HG02981 (cell line): ENCODE measurements around the gene PLCD3.

Experiments
- ATAC-seq: cut with Tn5 transposase; IDR thresholded peaks from one replicate; pipeline ENCODE4 v1.9.1; 2021; ENCODE audit warnings: mild to moderate bottlenecking, moderate library complexity; ENCODE audit not compliant: unreplicated experiment

PLCD3 gene

DNA sequence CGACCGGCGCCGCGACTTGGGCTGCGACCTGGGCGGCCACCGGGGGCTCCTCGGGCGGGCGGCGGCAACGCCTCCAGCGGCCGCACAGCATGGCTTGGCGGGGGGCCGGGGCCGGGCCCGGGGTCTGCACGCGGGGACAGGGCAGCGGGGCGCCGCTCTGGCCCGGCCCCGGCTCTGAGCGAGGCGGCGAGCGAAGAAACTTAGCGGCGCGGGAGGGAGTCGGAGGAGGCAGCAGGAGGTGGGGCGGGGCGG, at the start of gene PLCD3:
Gene PLCD3, minus strand, starts transcription at position 196 of the 252 bp plus-strand sequence. Its CDS starts 105 bp downstream, at position 91.
- no peak for ATAC-seq

- ATAC-seq = no peak
Observed at GRCh38 chr17:45177563-45177962, 45.2 kb upstream of the PLCD3 start.

- ATAC-seq = no peak
Observed at GRCh38 chr17:45175759-45176115, 43.4 kb upstream of the PLCD3 start.

DNA sequence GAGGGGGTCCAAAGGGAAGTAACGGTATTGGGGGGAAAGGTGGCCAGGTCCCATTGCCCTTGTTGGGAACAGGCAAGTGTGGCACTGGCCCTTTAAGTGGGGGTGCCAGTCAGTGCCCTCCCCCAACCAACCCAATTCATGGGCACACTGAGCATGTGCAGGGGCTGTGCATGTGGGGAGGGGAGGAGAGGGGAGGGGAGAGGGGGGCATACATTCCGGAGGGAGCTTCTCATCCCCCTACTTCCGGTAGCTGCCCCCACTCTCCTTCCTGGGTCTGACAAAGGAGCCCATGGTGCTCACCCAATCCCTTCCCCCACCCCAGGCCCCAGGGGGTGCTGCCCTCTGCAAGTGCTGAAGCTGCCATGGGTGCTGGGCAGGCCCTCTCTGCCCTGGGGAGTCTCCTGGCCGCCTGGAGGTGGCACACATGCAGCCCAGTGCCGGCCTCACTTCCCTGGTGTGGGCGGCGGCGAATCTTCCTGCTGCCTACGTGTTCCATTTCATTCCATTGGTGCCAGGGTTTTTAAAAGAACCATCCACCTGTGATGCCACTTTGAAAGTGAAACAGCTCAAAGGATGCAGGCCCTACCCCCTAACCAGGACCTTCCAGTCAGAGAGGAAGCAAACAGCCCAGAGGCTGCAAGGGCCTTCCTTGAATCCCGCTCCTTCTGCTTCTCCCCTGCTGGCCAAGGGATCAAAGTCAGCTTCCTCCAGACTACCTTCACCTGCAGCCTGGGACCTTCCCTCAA, 40.4 kb upstream of the PLCD3 start:
- no peak for ATAC-seq

GRCh38 chr17:45172232-45172540, 39.9 kb upstream of the PLCD3 start:
- no peak for ATAC-seq

DNA sequence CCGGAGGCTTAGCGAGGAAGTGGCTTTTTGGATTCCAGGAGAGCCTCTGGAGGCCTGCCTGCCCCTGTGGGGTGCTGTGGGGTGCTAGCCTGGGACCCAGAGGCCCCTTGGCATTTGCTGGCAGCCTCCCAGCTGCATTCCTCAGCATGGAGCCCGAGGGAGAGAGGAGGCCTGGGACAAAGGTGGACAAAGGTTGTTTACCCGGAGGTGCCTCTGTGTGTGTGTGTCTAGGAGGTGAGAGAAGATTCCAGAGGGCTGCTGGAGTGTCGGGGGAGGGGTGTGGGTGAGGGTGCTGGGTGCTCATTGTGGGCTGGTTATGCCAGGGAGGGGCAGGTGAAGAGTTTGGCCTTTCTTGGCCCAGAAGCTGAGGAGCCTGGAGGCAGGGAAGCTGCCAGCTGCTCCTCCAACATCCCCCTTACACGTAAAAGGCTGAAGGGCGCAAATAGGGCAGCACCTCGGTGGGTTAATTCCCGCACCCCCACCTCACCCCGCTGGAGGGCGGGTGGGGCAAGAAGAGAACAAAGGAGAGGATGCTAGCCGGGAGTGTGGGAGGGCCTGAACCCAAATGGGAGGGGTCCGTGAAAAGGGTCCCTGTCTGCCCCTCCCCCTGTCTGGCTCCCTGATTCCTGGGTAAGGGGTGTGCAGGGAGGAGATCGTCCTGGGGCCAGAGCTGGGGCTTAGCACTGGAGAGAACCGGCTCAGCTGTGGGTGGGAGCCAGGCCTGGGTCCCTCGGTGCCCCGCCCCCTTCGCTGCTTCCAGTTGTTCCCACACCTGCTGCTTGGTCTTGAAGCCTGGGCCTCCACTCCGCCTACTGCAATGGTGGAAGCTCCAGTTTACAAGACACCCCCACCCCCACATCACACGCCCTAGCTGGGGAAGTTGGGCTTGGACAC, 39.3 kb upstream of the PLCD3 start:
- no peak for ATAC-seq

DNA sequence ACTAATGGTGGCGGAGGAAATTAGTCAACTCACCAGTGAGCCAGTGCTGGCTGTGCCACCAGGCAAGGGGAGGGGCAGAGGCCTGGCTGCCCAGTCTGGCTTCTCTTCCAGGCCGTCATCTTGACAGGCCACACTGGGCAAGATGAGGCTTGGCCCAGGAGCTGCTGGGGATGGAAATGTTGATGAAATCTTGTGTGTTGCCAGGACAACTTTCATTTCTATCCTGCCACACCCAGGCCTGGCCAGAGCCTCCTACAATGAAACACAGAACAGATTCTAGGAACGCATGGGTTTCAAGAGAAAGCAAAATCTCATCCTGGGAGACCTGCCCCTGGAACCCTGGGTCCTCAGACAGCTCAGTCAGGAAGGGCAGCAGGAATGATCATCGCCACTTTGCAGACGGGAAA, 38.6 kb upstream of the PLCD3 start:
- no peak for ATAC-seq

- no peak for ATAC-seq
Observed at GRCh38 chr17:45170280-45170930, 38.1 kb upstream of the PLCD3 start.

GRCh38 chr17:45168991-45169752, 36.9 kb upstream of the PLCD3 start:
- no peak for ATAC-seq

DNA sequence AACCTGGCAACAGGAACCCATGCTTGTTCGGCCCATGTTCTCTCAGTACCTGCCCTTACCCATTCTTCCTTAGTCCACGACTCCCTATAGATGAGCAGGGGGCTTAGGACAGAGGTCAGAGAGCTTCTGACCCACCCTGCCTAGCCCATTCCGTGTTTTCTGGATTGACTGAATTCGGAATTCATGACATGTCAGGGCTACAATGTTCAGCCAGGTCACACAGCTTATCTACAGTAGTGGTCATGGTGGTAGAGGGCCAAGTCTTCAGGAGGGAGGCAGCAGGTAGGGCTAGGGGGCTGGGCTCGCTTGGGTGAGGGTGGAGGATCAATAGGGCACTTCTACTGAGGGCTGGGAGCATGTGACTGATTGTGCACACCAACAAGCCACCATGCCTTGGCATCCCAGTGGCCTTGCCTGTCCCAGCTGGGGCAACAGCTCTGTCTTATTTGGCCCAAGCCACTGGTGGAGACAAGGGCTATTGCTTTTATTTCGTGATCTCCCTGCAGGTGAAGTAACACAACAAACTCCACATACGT, 32.5 kb upstream of the PLCD3 start:
- no peak for ATAC-seq

GRCh38 chr17:45162025-45162687, 29.8 kb upstream of the PLCD3 start:
- ATAC-seq = no peak

DNA sequence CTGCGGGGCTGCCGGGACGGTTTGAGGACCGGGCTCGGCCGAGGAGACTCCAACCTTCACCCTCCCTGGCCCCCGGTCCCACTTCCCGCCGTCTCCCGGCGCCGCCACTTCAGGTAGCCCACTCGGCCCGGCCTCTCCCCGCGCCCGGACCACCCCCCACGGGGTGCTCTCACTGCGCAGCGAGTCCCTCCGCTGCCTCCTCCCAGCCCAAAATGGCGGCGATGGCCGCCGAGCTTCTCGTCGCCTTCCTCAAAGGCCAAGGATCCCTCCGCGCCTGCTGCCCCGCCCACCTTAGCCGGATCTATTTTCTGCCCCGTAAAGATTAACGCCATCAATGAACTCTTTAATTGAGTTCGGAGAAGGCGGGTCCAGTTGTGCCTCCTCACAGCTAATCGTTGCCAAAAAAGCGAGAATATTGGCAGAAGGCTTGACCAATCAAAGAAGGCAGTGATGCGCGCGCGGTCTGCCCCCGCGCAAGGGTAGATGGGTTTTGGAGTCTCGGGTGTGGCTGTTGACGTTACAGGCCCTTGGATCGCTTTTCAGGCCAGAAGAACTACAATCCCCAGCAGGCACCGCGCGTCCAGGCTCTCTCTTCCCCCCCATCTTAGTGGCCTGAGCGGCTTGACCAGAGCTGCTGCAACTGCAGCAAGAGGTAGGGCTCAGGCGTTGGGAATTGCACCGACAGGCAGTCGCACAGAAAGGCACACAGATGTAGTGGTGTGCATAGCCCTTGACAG, 29.1 kb upstream of the PLCD3 start, which contains the start of gene HEXIM2:
Gene HEXIM2, plus strand, starts transcription at position 588 of the 737 bp plus-strand sequence. CDS start 919 bp downstream, outside the sequence.
- ATAC-seq = peak; percentile 92

GRCh38 chr17:45160447-45161287, 28.4 kb upstream of the PLCD3 start:
- peak; percentile 8 for ATAC-seq

DNA sequence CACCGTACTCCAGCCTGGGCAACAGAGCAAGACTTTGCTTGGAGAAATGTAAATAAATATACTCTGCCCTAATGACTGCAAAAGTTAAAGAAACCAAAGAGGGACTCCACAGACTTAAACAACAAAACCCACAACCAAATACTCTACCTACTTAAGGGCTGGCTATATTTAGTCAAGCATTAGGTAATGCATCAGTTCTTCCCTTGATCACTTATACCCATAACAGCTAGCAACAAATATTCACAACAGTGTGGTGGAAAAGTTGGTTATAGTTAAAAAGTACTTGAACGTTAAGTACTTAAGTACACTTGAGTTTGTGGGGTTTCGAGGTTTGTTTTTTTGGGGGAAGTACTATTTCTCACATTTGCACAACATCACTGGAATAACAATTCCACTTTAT, 23.9 kb upstream of the PLCD3 start:
- no peak for ATAC-seq

GRCh38 chr17:45155483-45155882, 23.2 kb upstream of the PLCD3 start:
- no peak for ATAC-seq

GRCh38 chr17:45155029-45155428, 22.7 kb upstream of the PLCD3 start:
- ATAC-seq = no peak

DNA sequence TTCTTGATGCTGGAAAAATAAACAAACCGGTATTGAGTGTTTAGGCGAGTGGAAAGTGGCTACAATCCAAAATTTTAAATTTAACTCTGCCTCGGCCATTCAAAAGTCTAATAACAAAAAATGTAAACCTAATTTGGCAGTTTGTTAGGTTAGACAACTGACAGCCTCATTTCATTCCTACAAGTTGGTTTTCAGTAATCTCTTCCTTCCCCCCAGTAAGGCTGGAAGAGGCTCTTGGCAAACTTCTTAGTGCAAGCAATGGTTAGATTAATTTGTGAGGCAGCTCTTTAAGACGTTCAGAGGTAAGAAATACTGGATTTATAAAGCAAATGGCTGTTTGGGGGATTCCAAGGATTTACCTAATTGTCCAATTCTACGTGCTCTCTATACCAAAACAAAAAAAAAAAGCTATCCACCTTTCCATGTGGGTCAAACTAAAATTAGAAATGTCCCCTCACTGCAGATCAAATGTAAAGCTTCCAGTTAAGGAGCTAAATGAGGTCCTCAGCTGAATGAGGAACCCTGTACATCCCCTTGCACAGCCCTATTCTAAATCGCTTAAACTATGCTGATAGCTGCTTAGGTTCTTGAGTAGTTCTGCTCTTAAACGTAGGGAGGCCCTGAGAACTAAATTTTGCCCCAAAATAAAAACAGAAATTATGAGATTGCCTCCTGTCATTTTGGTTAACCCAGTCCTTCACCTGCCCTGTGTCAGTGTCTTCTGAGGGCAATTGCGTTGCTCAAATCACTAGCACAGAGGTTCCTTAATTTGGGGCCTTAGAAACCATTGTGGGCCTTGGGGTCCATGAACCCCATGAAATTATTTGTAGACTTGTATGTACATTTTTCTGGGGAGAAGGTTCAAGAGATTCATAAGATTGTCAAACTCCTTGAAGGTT, 18.8 kb upstream of the PLCD3 start:
- ATAC-seq = no peak
